SK-N-MC (cell line): ENCODE results near the gene LCE5A.
"Not testable (repeated sequence)": the region's sequence is repeated elsewhere in the genome, so short reads cannot be mapped to it uniquely, and the experiment has no call there.

Source experiments
- DNase-seq: peaks from one replicate; pipeline ENCODE4 v3.0.0-alpha.2; 2011; ENCODE audit warnings: low read depth, low spot score
- H3K27ac ChIP-seq: fragments of 200-600 bp; sonication (generic); 2 replicates; pipeline ENCODE4 v1.5.1; 2016; ENCODE audit warnings: mixed run types
- H3K36me3 ChIP-seq: fragments of 200-600 bp; sonication (generic); 2 replicates; pipeline ENCODE4 v1.6.1; 2017; ENCODE audit warnings: antibody characterized with exemption, low read length, mixed read lengths; ENCODE audit not compliant: insufficient read depth
- H3K4me3 ChIP-seq: fragments of 200-600 bp; sonication (generic); 2 replicates; pipeline ENCODE4 v1.5.1; 2016
- H3K9ac ChIP-seq: fragments of 200-600 bp; sonication (generic); 2 replicates; pipeline ENCODE4 v1.8.0; 2017; ENCODE audit warnings: mixed run types, mixed read lengths; ENCODE audit not compliant: insufficient read length
- H3K9me3 ChIP-seq: fragments of 200-600 bp; sonication (generic); 2 replicates; pipeline ENCODE4 v1.6.1; 2017; ENCODE audit warnings: low read depth, mild to moderate bottlenecking, antibody characterized with exemption, low read length, moderate library complexity, mixed read lengths
- EZH2 ChIP-seq: fragments of 200-600 bp; sonication (generic); IDR thresholded peaks from one replicate; pipeline ENCODE4 v1.6.1; 2017; ENCODE audit warnings: antibody characterized with exemption
- FOXP2 ChIP-seq: optimal IDR thresholded peaks from 2 replicates; pipeline ENCODE3; 2011; ENCODE audit warnings: mild to moderate bottlenecking, moderate library complexity; ENCODE audit not compliant: insufficient read depth; ENCODE audit errors: extremely low read length, control extremely low read depth
- POLR2AphosphoS5 ChIP-seq: IDR thresholded peaks from 2 replicates; pipeline ENCODE4 v1.6.1; 2012; ENCODE audit warnings: mild to moderate bottlenecking, low read depth, low read length, borderline replicate concordance

The LCE5A gene

DNA sequence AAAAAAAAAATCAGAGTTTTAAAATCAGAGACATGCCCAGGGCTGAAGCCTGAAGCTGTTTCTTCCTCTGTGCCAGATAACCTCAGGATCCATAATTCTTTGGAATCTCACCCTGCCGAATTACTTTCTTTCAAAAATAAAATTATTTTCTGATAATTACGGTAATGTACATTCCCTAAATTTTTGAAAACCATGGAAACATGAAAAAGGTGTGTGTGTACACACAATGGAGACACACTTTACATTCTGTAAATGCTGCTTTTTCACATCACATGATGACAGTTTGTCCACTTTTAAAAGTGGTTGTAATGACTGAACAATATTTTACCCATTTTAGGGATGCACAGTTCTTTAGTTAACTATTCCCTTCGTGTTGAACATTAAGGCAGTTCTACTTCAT, 25.2 kb downstream of the LCE5A start:
- Histone ChIP-seq H3K9me3 (no peaks in the 10 kb centered on the region), H3K9ac (no peak overlapping the region), H3K36me3 (no peaks in the 10 kb centered on the region), H3K4me3 (no peak overlapping the region), H3K27ac (no peak overlapping the region)
- TF ChIP-seq EZH2 (no peak), POLR2AphosphoS5 (no peak), FOXP2 (no peak)
- no peak for DNase-seq

DNA sequence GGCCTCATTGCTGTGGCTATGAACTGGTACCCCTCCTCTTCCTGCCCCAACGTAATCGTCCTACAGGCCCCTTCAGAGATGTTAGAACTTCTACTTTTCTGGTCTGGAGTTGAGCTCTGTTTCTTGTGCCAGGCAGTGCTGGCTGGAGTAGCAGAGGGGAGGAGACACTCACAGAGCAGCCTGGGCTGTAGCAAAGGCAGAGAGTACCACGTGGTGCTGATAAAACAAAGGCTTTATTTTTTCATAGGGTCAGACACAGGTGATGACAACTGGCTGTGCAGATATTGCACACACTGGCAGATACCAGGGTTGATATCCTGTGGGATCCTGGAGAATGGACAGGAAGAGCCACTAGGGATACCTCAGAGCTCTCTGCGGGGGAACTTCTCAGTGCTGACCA, 26.9 kb downstream of the LCE5A start:
- no peak overlapping the region for H3K4me3 ChIP-seq
- no peak overlapping the region for H3K27ac ChIP-seq
- H3K36me3 ChIP-seq: no peaks in the 10 kb centered on the region
- DNase-seq: no peak
- H3K9me3 ChIP-seq: no peaks in the 10 kb centered on the region
- TF ChIP-seq POLR2AphosphoS5: no peak
- no peak for TF ChIP-seq EZH2
- no peak for TF ChIP-seq FOXP2
- no peak overlapping the region for H3K9ac ChIP-seq

DNA sequence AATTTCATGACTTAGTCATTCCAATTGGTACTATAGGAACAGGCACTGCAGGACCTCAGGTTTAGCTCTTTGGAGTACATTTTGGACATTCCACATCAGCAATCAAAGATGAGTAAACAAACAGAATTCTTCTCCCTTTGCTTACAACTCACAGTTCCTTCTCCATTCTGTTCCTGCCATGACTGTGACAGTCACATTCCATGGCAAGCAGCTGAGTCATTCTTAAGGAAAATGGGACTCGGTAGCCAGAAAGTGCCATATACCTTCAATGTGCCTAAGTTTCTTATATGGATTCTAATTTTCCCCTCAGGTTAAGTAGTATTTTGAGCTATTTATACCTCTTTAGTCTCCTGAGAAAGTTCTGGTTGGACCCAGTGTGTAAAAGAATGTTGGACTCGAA, 29.3 kb downstream of the LCE5A start:
- TF ChIP-seq EZH2: no peak
- no peak for TF ChIP-seq POLR2AphosphoS5
- no peak for TF ChIP-seq FOXP2
- H3K9me3 ChIP-seq: no peaks in the 10 kb centered on the region

DNA sequence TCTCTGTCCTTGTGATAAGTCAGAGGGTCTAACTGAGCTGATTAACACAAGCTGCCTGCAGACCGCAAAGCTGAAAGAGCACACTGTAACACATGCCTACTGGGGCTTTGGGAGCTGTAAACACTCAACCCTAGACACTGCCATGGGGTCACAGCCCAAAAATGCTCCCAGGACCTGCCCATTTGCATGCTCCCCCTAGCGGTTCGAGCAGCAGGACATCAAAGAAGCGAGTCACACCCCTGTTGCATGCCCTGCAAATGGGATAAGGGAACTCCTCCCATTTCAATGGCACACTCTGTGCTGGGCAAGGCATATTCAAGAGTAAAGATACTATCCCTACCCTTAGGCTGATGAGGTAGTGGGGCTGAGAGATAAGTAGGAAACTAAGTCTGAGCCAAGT, 33.2 kb downstream of the LCE5A start:
- no peaks in the 10 kb centered on the region for H3K36me3 ChIP-seq
- H3K9ac ChIP-seq: no peak overlapping the region
- H3K4me3 ChIP-seq: no peak overlapping the region
- TF ChIP-seq EZH2 (no peak), POLR2AphosphoS5 (no peak), FOXP2 (no peak)
- no peaks in the 10 kb centered on the region for H3K9me3 ChIP-seq
- no peak for DNase-seq
- no peak overlapping the region for H3K27ac ChIP-seq

More for the DNA sequence above, 29.3 kb downstream of the LCE5A start:
- no peak overlapping the region for H3K4me3 ChIP-seq
- DNase-seq: no peak
- H3K36me3 ChIP-seq: no peaks in the 10 kb centered on the region
- H3K9ac ChIP-seq: no peak overlapping the region
- H3K27ac ChIP-seq: no peak overlapping the region

DNA sequence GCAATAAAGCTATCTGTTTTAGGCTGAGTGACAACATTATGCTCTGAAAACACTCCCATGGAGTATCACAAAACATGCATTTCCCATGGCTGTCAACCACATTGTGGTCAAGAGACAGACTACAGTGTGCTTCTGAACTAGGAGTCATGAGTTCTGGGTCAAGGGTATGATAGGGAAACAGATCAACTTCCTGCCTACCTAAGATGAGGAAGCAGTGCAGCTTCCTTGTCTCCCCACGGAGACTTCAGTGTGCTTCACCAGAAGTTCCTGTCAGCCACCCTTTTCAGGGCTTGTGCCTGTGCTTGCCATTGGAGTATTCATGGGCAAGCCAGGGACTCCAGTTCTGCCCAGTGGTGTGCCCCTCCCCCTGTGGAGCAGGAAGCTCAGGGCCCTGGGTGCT, 36.1 kb downstream of the LCE5A start:
- H3K36me3 ChIP-seq: no peaks in the 10 kb centered on the region
- no peak overlapping the region for H3K4me3 ChIP-seq
- no peak overlapping the region for H3K27ac ChIP-seq
- H3K9ac ChIP-seq: no peak overlapping the region
- no peaks in the 10 kb centered on the region for H3K9me3 ChIP-seq
- TF ChIP-seq EZH2 (no peak), FOXP2 (no peak), POLR2AphosphoS5 (no peak)
- DNase-seq: no peak

DNA sequence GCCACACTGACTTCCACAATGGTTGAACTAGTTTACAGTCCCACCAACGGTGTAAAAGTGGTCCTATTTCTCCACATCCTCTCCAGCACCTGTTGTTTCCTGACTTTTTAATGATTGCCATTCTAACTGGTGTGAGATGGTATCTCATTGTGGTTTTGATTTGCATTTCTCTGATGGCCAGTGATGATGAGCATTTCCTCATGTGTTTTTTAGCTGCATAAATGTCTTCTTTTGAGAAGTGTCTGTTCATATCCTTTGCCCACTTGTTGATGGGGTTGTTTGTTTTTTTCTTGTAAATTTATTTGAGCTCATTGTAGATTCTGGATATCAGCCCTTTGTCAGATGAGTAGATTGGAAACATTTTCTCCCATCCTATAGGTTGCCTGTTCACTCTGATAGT, 37.8 kb downstream of the LCE5A start:
- H3K9ac ChIP-seq, H3K36me3 ChIP-seq, H3K4me3 ChIP-seq, DNase-seq, H3K27ac ChIP-seq, H3K9me3 ChIP-seq: not testable (repeated sequence)
